Upper lobe of left lung (tissue), 6 donors: ENCODE results near the gene FLACC1. TPM values are rescaled to one million over a fixed set of nuclear protein-coding genes. Genes with fewer than 3 reads are reported as not detected.
A peak's percentile ranks its signal among the peaks of the same experiment; 100 is the strongest.

Experiments
- ATAC-seq, 2 donors: fragments of 200-7000 bp; cut with Tn5 transposase; one replicate each; pipeline ENCODE4 v1.9.1; 2022; ENCODE audit warnings: mild to moderate bottlenecking in 2 of 2, moderate library complexity in 2 of 2; ENCODE audit not compliant: low FRiP score in 2 of 2
- DNase-seq, 2 donors: peaks; one replicate each; pipeline ENCODE4 v3.0.0-alpha.2; 2019 to 2020
- H3K27ac ChIP-seq, 4 donors: fragments of 200-600 bp; sonication (generic); one replicate each; pipeline ENCODE4 v1.5.1; 2016 to 2019
- H3K27me3 ChIP-seq, 4 donors: fragments of 200-600 bp; sonication (generic); one replicate each; pipeline ENCODE4 v1.5.1; 2017 to 2019
- H3K36me3 ChIP-seq, 4 donors: fragments of 200-600 bp; sonication (generic); one replicate each; pipeline ENCODE4 v1.5.1; 2016 to 2019
- H3K4me1 ChIP-seq, 4 donors: fragments of 200-600 bp; sonication (generic); one replicate each; pipeline ENCODE4 v1.5.1; 2018 to 2019
- H3K4me3 ChIP-seq, 4 donors: fragments of 200-600 bp; sonication (generic); one replicate each; pipeline ENCODE4 v1.5.1; 2017 to 2019; ENCODE audit warnings: mild to moderate bottlenecking in 2 of 4, moderate library complexity in 1 of 4
- H3K9me3 ChIP-seq, 4 donors: fragments of 200-600 bp; sonication (generic); one replicate each; pipeline ENCODE4 v1.5.1; 2018 to 2019
- EP300 ChIP-seq, 4 donors: sonication (generic); formaldehyde crosslinking; IDR thresholded peaks; one replicate each; pipeline ENCODE4 v1.5.1; 2017; ENCODE audit warnings: antibody characterized with exemption in 4 of 4, control low read depth in 2 of 4
- POLR2A ChIP-seq, 4 donors: fragments of 450-650 bp; IDR thresholded peaks; one replicate each; pipeline ENCODE4 v1.5.1; 2016 to 2017; ENCODE audit warnings: antibody characterized with exemption in 4 of 4, mild to moderate bottlenecking in 2 of 4
- POLR2AphosphoS5 ChIP-seq, 2 donors: sonication (generic); formaldehyde crosslinking; IDR thresholded peaks; one replicate each; pipeline ENCODE4 v1.5.1; 2017; ENCODE audit warnings: antibody characterized with exemption in 2 of 2
- WGBS, 2 donors: methylation state at CpG; one replicate each; pipeline ENCODE4 v1.1.5; 2017 to 2018; 5-methylcytosine and 5-hydroxymethylcytosine counted together
- total RNA-seq, 6 donors: library from RNA; depleted of rRNA in 4 of 6; stranded (reverse); fragments of >200 nt in 4 of 6; gene quantifications; one replicate each; pipeline versions ENCODE4 v1.1.0 to v1.2.1, GENCODE V29; 2016 to 2021
- TF ChIP-seq, protein P1 (sequence below), 6 experiments: fragments of 450-650 bp in 4 of 6; fragments of 200-600 bp in 2 of 6; sonication (generic) in 2 of 6; IDR thresholded peaks; one replicate each; pipeline ENCODE4 v1.5.1; 2016 to 2019; ENCODE audit warnings: antibody characterized with exemption in 6 of 6
- donor health status: DM: no; HTN: no; CAD: no; lungs with moderate emphysema.
- donor health status: DM: no; HTN: yes; CAD: no; lungs with severe emphysema.

FLACC1 gene
- total RNA-seq, 6 donors from 2014 or later, result 1.1 to 19.4 (median 6.7) TPM

DNA sequence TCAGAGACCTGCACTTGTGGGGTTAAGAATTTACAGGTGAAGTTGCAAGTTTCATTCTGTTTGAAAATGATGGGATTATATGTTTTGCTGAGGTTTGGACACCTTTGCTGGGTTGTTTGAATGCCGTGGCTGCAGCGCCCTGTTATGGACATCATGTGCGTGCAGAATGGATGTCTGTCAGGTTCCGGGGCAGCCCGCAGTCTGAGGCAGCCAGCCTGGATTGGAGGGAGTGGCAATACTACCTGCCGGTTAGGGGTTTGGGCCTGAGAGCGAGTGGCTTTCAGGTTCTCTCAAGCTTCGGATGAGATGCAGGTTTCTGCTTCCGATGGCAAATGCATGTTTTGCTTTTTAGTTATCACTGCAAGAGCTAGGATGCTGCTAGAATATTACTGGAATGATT is 95.7 kb downstream of the FLACC1 start:
- peak overlapping the region in 3 of 4 donors; percentile 29 to 48 (median 41) for H3K4me3 ChIP-seq
- peaks cover 41 to 50% (median 46%) of the 10 kb centered on the region in 4 donors for H3K4me1 ChIP-seq
- ATAC-seq (no peak), DNase-seq (peak; percentile 40 to 46)
- H3K27me3 ChIP-seq, result no peaks in the 10 kb centered on the region
- 63 to 76% methylated on average over 9 of the region's 9 CpGs for WGBS, 2 donors
- peaks cover 0 to 2% (median under 1%) of the 10 kb centered on the region in 4 donors for H3K36me3 ChIP-seq
- no peaks in the 10 kb centered on the region for H3K9me3 ChIP-seq
- no peak for TF ChIP-seq EP300 (IDR thresholded peaks at IDR 0.05)
- TF ChIP-seq, protein P1, sequence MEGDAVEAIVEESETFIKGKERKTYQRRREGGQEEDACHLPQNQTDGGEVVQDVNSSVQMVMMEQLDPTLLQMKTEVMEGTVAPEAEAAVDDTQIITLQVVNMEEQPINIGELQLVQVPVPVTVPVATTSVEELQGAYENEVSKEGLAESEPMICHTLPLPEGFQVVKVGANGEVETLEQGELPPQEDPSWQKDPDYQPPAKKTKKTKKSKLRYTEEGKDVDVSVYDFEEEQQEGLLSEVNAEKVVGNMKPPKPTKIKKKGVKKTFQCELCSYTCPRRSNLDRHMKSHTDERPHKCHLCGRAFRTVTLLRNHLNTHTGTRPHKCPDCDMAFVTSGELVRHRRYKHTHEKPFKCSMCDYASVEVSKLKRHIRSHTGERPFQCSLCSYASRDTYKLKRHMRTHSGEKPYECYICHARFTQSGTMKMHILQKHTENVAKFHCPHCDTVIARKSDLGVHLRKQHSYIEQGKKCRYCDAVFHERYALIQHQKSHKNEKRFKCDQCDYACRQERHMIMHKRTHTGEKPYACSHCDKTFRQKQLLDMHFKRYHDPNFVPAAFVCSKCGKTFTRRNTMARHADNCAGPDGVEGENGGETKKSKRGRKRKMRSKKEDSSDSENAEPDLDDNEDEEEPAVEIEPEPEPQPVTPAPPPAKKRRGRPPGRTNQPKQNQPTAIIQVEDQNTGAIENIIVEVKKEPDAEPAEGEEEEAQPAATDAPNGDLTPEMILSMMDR (IDR thresholded peaks at IDR 0.05), result no peak
- TF ChIP-seq POLR2A (IDR thresholded peaks at IDR 0.05), result no peak
- no peak for TF ChIP-seq POLR2AphosphoS5 (IDR thresholded peaks at IDR 0.05)
- peak overlapping the region; percentile 92 to 96 (median 93) for H3K27ac ChIP-seq

DNA sequence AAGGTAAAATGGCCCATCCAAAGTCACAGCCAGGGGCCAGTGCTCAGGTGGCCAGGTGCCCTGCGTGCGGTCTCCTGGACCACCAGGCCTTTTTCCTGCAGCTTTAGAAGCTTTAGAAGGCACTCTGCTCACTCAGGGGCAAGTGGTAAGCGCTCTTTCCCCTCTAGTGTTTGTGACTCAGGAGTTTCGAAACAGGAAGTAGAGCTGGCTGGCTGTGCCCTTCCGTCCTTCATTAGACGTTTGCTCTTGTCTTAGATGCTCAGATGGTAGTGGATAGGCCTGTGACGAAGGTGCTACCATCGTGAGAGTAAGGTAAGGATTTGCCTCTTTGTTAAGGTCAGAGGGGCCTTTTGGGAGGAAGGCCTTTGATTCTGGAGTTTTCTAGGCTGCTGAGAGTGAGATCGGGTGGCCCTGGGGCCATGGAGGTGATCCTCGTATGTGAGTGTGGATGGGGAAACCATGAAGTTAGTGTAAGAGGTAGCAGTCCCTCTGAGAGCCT is 96.8 kb downstream of the FLACC1 start, which contains the start of gene CASP8:
Gene CASP8 (plus strand): TSS at position 235 of the 499 bp plus-strand sequence. CDS start 5,951 bp downstream, outside the sequence.
- Histone ChIP-seq H3K4me1 (peaks cover 41 to 50% (median 47%) of the 10 kb centered on the region in 4 donors), H3K4me3 (peak within 1 kb of the TSS in 3 of 4 donors; percentile 49 to 60 (median 53)), H3K27me3 (no peaks in the 10 kb centered on the region), H3K36me3 (no peaks in the 10 kb centered on the region), H3K9me3 (no peaks in the 10 kb centered on the region), H3K27ac (peak within 1 kb of the TSS; percentile 92 to 96 (median 93))
- TF ChIP-seq, protein P1 (IDR thresholded peaks at IDR 0.05), result no peak
- TF ChIP-seq EP300 (IDR thresholded peaks at IDR 0.05) (no peak), POLR2AphosphoS5 (IDR thresholded peaks at IDR 0.05) (peak; percentile 78 to 79), POLR2A (IDR thresholded peaks at IDR 0.05) (peak in 3 of 4 donors; percentile 51 to 87 (median 60))
- WGBS, 2 donors, result 28 to 57% methylated on average over 6 to 10 of the region's 10 CpGs
- DNase-seq (peak; percentile 58 to 78), ATAC-seq (peak; percentile 61 to 65)

DNA sequence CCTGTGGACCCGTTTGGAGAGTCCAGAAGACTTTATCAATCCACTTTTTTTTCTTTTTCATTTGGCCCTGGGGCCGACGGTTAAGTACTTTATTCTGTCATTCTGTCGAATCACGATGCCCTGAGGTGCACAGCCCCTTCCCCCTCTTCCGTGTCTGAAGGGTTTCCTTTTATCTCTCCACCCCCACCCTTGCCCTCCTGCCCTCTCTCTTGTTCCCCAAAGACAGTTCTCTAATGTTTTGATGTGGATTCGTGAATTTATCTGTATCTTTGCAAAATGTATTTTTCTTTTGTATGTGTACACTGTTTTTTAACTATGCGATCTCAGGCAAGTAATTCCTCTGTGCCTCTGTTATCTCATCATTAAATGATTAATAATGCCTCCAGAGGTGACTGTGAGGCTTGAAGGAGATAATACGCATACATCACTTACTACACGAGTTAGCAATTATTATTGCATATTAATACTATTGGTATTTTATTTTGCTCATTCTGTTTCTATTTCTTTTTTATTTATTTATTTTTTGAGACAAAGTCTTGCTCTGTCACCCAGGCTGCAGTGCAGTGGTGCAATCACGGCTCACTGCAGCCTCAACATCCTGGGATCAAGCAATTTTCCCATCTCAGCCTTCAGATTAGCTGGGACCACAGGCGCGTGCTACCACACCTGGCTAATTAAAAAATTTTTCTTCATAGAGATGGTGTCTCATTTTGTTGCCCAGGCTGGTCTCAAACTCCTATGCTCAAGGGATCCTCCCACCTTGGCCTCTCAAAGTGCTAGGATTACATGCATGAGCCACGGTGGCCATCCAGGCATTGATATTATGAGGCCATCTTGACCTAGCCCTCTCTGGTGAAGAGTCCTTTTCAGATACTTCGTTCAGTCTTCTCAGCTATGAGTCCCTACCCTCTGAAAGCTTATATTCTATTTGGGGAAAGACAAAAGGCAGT is 98.2 kb downstream of the FLACC1 start:
- Histone ChIP-seq H3K27ac (peak overlapping the region; percentile 92 to 96 (median 93)), H3K4me3 (peak overlapping the region; percentile 25 to 60 (median 51)), H3K27me3 (no peaks in the 10 kb centered on the region), H3K36me3 (no peaks in the 10 kb centered on the region), H3K4me1 (peaks cover 52 to 57% (median 55%) of the 10 kb centered on the region in 4 donors), H3K9me3 (no peaks in the 10 kb centered on the region)
- DNase-seq (no peak), ATAC-seq (peak; percentile 3 to 5)
- WGBS, 2 donors, result 23 to 30% methylated on average over 15 of the region's 15 CpGs
- TF ChIP-seq POLR2A (IDR thresholded peaks at IDR 0.05) (no peak), POLR2AphosphoS5 (IDR thresholded peaks at IDR 0.05) (no peak), EP300 (IDR thresholded peaks at IDR 0.05) (no peak)
- TF ChIP-seq, protein P1 (IDR thresholded peaks at IDR 0.05), result no peak

DNA sequence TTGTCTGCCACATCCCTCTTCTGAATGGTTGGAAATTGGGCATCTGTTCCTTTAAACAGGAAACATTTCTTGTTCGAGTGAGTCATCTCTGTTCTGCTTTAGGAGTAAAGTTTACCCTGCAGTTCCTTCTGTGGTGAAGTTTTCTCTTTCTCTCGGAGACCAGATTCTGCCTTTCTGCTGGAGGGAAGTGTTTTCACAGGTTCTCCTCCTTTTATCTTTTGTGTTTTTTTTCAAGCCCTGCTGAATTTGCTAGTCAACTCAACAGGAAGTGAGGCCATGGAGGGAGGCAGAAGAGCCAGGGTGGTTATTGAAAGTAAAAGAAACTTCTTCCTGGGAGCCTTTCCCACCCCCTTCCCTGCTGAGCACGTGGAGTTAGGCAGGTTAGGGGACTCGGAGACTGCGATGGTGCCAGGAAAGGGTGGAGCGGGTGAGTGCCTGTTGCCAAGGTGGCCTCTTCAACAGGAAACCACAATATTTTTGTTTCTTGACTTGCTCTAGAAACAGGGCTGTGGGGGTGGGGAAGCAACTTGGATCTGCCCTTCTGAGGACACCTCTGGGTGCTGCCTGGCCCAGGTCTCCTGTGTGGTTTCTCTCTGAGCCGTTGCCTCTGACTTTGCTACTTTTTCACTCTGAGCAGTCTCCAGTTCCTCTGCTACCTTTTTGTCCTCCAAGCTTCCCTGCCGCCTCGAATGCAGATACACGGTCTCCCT is 99.0 kb downstream of the FLACC1 start:
- H3K4me1 ChIP-seq, result peaks cover 49 to 59% (median 55%) of the 10 kb centered on the region in 4 donors

More for the DNA sequence above, 99.0 kb downstream of the FLACC1 start:
- Histone ChIP-seq H3K27me3 (no peaks in the 10 kb centered on the region), H3K36me3 (no peaks in the 10 kb centered on the region), H3K9me3 (no peaks in the 10 kb centered on the region), H3K27ac (peak overlapping the region; percentile 92 to 96 (median 93)), H3K4me3 (peak overlapping the region; percentile 25 to 60 (median 51))
- DNase-seq, result peak in 1 of 2 donors; percentile 91
- TF ChIP-seq, protein P1 (IDR thresholded peaks at IDR 0.05), result peak in 2 of 6 experiments; percentile 13 to 26
- TF ChIP-seq EP300 (IDR thresholded peaks at IDR 0.05) (peak in 2 of 4 donors; percentile 9 to 68), POLR2AphosphoS5 (IDR thresholded peaks at IDR 0.05) (peak; percentile 54 to 68), POLR2A (IDR thresholded peaks at IDR 0.05) (peak in 3 of 4 donors; percentile 0 to 55 (median 29))
- peak; percentile 87 to 93 for ATAC-seq
- WGBS, 2 donors, result 0 to 1% methylated on average over 10 of the region's 10 CpGs
